Measurements from ENCODE around the gene NCOA6. TPM values are rescaled to one million over a fixed set of nuclear protein-coding genes. Genes with fewer than 3 reads are reported as not detected.

Gene NCOA6
- polyA plus RNA-seq, 3 donors = 43.1 to 53.4 (median 52.1) TPM

Other genes starting within 250 kb of the NCOA6 start
- gene PIGU, start 148.6 kb downstream of the NCOA6 start, polyA plus RNA-seq (ENCODE audit: insufficient read length in 3 of 3) = 10 to 100 TPM; 35.2 to 44.1 (median 43.8) TPM
- gene TP53INP2, start 121.3 kb downstream of the NCOA6 start, polyA plus RNA-seq (ENCODE audit: insufficient read length in 3 of 3) = 10 to 100 TPM; 12.1 to 13.8 (median 13.2) TPM
- gene GGT7, start 47.2 kb upstream of the NCOA6 start, polyA plus RNA-seq (ENCODE audit: insufficient read length in 3 of 3) = 10 to 100 TPM; 21.7 to 36.8 (median 35.5) TPM
- gene ACSS2, start 51.0 kb upstream of the NCOA6 start, polyA plus RNA-seq (ENCODE audit: insufficient read length in 3 of 3) = 10 to 100 TPM; 41.7 to 43.3 (median 42.3) TPM
- 10 to 100 TPM; 57.9 to 59.5 (median 58.0) TPM for gene GSS, start 130.2 kb upstream of the NCOA6 start, polyA plus RNA-seq (ENCODE audit: insufficient read length in 3 of 3)
- 1 to 10 TPM; 1.2 to 2.7 (median 1.9) TPM for gene MYH7B, start 130.2 kb upstream of the NCOA6 start, polyA plus RNA-seq (ENCODE audit: insufficient read length in 3 of 3)